ENCODE data around the gene PRRC2B. TPM values are rescaled to one million over a fixed set of nuclear protein-coding genes. Genes with fewer than 3 reads are reported as not detected.
A peak's percentile ranks its signal among the peaks of the same experiment; 100 is the strongest.
"Not testable (repeated sequence)": the region's sequence is repeated elsewhere in the genome, so short reads cannot be mapped to it uniquely, and the experiment has no call there.

PRRC2B gene
- total RNA-seq, 2 experiments from 2014 or later, result 151 to 184 TPM

DNA sequence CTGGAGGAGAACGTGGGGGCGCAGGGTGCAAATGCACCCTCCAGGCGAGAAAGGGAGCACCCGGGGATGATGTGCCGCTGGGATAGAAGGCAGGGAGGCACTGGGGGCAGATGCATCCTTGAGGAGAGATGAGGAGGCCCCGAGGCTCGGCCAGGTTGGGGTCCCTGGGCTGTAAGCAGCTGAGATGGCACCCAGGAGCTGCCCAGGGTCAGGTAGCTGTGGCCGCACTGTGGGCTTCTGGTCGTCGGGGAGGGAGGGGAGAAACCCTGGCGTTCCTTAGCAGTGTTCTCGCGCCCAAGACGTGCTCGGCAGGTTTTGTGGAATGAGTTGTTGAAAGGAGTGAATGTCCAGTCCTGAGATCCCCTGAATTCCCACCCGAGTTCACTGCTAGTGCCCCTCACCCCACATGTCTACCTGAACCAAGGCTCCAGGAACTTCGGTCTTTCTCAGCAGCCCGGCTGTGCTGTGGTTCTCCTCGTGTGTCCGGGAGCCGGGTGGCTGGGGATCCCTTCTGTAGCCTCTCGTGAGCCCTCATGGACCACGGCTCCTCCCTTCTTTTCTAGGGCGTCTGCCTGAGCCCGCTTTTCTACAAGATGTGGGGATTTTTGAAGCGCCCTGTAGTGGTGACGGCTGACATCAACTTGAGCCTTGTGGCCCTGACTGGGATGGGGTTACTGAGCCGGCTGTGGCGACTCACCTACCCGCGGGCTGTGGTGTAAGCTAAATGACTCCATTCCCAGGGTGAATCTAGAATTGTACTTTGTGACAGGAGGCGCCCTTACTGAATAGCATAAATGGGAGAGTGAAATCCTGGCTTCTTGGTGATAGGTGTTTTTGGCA is 110.0 kb downstream of the PRRC2B start:
- Mint-ChIP-seq H3K4me1 (peaks cover 47% of the 10 kb centered on the region), H3K4me3 (peak overlapping the region; percentile 83), H3K36me3 (ENCODE audit: low read depth) (peaks cover 19% of the 10 kb centered on the region), H3K27ac (peak overlapping the region; percentile 74), H3K27me3 (no peaks in the 10 kb centered on the region), H3K9me3 (ENCODE audit: low read depth) (no peaks in the 10 kb centered on the region)
- POLR2A ChIA-PET, result interaction anchor here (0.5 to 1.2 kb wide), 7 partner anchors 50 to 224 kb away, joined by 3 to 7 read pairs (median 3); no protein-coding TSS in a partner anchor
- CTCF ChIA-PET, result interaction anchor here (0.6 to 1.0 kb wide), 5 partner anchors 97 to 248 kb away, joined by 3 to 4 read pairs (median 3); no protein-coding TSS in a partner anchor
- peak; percentile 68 for ATAC-seq
- intact Hi-C loops (cut with DNase I, micrococcal nuclease), result loop anchor here (2.0 to 5.0 kb wide), 6 partner anchors 132 to 738 kb away; partner anchors contain the start of gene RAPGEF1 (in 1 of the 2)
- DNase-seq, result peak; percentile 91

DNA sequence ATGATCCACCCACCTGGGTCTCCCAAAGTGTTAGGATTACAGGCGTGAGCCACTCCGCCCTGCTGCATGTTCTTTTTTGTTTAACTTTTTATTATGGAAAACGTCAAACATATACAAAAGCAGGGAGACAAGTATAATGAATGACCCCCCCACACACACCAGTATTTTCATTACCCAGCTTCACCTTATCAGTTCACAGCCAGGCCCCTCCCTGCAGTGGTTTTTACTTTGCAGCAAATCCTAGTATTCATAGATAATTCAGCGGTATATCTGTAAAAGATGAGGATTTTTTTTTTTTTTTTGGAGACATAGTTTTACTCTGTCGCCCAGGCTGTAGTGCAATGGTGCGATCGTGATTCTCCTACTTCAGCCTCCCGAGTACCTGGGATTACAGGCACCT is 111.1 kb downstream of the PRRC2B start:
- ChIA-PET CTCF (no interaction called here), POLR2A (no interaction called here)
- H3K27me3 Mint-ChIP-seq, result no peaks in the 10 kb centered on the region
- ATAC-seq, result no peak
- no peak overlapping the region for H3K4me3 Mint-ChIP-seq
- peaks cover 21% of the 10 kb centered on the region for H3K36me3 Mint-ChIP-seq (ENCODE audit: low read depth)
- DNase-seq, result no peak
- H3K9me3 Mint-ChIP-seq (ENCODE audit: low read depth), result no peaks in the 10 kb centered on the region
- intact Hi-C loops (cut with DNase I, micrococcal nuclease), result no loop called here
- H3K4me1 Mint-ChIP-seq, result peaks cover 36% of the 10 kb centered on the region
- no peak overlapping the region for H3K27ac Mint-ChIP-seq

DNA sequence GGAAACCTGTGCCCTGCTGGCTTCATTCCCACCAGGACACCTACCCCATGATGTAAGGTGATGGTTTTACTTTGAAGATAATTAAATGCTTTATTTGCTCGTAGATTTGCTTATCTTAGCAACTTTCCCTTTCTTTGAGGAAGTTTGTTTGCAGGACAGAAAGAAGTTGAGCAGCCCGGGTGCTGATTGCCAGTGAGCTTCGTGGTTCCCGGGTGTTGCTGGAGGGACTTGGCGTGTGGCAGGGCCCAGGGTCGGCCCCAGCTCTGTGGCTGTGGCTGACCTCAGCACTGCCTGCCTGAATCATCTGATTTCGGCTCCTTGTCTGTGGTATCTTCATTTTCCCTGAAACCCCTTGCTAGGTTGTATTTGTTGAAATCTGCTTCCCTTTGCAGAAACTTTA is 117.5 kb downstream of the PRRC2B start:
- H3K27me3 Mint-ChIP-seq, result no peaks in the 10 kb centered on the region
- POLR2A ChIA-PET, result interaction anchor here (0.5 kb wide), 1 partner anchor 20 kb away, joined by 3 read pairs; the partner anchor contains the start of gene UCK1
- no peak overlapping the region for H3K4me3 Mint-ChIP-seq
- H3K9me3 Mint-ChIP-seq (ENCODE audit: low read depth), result no peaks in the 10 kb centered on the region
- CTCF ChIA-PET, result no interaction called here
- H3K4me1 Mint-ChIP-seq, result no peaks in the 10 kb centered on the region
- ATAC-seq, result no peak
- intact Hi-C loops (cut with DNase I, micrococcal nuclease), result no loop called here
- no peak overlapping the region for H3K27ac Mint-ChIP-seq
- DNase-seq, result no peak
- peaks cover 32% of the 10 kb centered on the region for H3K36me3 Mint-ChIP-seq (ENCODE audit: low read depth)

DNA sequence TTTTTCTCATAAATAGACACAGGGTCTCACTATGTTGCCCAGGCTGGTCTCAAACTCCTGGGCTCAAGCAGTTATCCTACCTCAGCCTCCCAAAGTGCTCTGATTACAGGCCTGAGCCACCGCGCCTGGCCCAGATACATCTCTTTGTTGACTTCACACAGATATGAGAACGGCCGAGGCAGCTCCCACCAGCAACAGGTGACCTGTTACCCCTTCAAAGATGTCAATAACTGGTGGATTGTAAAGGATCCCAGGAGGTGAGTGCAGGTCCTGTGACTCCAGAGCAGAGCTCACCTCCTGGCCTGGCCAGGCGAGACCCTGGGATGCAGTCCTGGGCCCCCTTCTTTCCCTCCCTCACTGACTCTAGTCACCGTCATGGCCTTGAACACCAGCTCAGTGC is 118.0 kb downstream of the PRRC2B start:
- H3K4me1 Mint-ChIP-seq, result no peaks in the 10 kb centered on the region
- intact Hi-C loops (cut with DNase I, micrococcal nuclease), result no loop called here
- peaks cover 30% of the 10 kb centered on the region for H3K36me3 Mint-ChIP-seq (ENCODE audit: low read depth)

DNA sequence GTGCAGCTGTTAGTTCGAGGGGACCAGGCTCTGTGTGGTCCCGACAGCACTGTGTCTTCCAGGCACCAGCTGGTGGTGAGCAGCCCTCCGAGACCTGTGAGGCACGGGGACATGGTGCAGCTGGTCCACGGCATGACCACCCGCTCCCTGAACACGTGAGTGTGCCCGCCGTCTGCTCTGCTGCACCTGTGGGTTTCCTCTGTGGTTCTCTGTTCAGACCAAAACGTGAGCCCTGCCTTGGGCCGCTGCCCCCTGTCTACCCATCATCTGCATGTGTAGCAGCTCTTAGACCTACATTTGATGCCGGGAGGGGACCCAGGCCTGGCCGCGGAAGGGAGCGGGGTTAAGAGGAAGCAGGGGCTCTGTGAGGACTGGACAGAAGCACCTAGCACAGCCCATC is 119.3 kb downstream of the PRRC2B start:
- Mint-ChIP-seq H3K4me3 (no peak overlapping the region), H3K27me3 (no peaks in the 10 kb centered on the region), H3K27ac (no peak overlapping the region), H3K4me1 (no peaks in the 10 kb centered on the region), H3K9me3 (ENCODE audit: low read depth) (no peaks in the 10 kb centered on the region), H3K36me3 (ENCODE audit: low read depth) (peaks cover 34% of the 10 kb centered on the region)
- ChIA-PET CTCF (no interaction called here), POLR2A (no interaction called here)
- DNase-seq, result no peak
- intact Hi-C loops (cut with DNase I, micrococcal nuclease), result no loop called here
- ATAC-seq, result no peak

More for the DNA sequence above, 118.0 kb downstream of the PRRC2B start:
- no peaks in the 10 kb centered on the region for H3K9me3 Mint-ChIP-seq (ENCODE audit: low read depth)
- H3K27me3 Mint-ChIP-seq, result no peaks in the 10 kb centered on the region
- no peak overlapping the region for H3K27ac Mint-ChIP-seq
- no peak for ATAC-seq
- POLR2A ChIA-PET, result interaction anchor here (0.5 kb wide), 1 partner anchor 19 kb away, joined by 3 read pairs; the partner anchor contains the start of gene UCK1
- no peak for DNase-seq
- no peak overlapping the region for H3K4me3 Mint-ChIP-seq
- CTCF ChIA-PET, result no interaction called here

DNA sequence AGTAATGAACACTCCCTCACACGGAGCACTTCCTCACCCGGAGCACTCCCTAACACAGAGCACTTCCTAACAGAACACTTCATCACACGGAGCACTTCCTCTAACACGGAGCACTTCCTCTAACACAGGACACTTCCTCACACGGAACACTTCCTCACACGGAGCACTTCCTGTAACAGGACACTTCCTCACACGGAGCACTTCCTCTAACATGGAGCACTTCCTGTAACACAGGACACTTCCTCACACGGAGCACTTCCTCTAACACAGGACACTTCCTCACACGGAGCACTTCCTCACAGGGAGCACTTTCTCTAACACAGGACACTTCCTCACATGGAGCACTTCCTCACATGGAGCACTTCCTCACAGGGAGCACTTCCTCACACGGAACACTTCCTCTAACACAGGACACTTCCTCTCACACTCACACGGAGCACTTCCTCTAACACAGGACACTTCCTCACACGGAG is 121.7 kb downstream of the PRRC2B start:
- CTCF ChIA-PET; DNase-seq; H3K27me3 Mint-ChIP-seq; intact Hi-C loops (cut with DNase I, micrococcal nuclease); ATAC-seq; H3K27ac Mint-ChIP-seq; H3K4me1 Mint-ChIP-seq; H3K9me3 Mint-ChIP-seq (ENCODE audit: low read depth); H3K4me3 Mint-ChIP-seq; POLR2A ChIA-PET: not testable (repeated sequence)
- H3K36me3 Mint-ChIP-seq (ENCODE audit: low read depth), result peaks cover 37% of the 10 kb centered on the region

DNA sequence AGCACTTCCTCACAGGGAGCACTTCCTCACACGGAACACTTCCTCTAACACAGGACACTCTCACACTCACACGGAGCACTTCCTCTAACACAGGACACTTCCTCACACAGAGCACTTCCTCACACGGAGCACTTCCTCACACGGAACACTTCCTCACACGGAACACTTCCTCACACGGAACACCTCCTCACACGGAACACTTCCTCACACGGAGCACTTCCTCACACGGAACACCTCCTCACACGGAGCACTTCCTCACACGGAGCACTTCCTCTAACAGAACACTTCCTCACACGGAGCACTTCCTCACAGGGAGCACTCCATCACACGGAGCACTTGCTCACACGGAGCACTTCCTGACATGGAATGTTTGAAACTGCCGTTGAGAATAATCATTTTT is 122.2 kb downstream of the PRRC2B start:
- POLR2A ChIA-PET, result no interaction called here
- Mint-ChIP-seq H3K4me1 (no peaks in the 10 kb centered on the region), H3K9me3 (ENCODE audit: low read depth) (no peaks in the 10 kb centered on the region), H3K27ac (no peak overlapping the region), H3K36me3 (ENCODE audit: low read depth) (peaks cover 35% of the 10 kb centered on the region), H3K27me3 (no peaks in the 10 kb centered on the region), H3K4me3 (no peak overlapping the region)
- DNase-seq (no peak), ATAC-seq (no peak)
- intact Hi-C loops (cut with DNase I, micrococcal nuclease), result no loop called here
- CTCF ChIA-PET, result no interaction called here

DNA sequence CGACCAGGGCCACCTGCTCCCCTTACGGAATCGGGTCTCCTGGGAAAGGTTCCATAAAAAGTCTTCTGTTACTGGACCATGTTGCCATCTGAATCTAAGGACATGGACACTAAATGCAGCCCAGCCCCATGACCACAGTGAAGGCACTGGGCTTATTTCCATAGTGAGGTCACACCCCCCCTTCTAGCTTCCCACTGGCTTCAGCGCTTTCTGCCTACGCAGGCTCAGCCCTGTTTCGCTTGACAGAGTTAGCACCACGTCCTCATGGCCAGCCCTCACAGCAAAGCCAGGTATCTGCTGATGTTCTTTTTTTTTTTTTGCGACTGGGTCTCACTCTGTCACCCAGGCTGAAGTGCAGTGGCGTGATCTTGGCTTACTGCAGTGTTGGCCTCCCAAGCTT is 123.0 kb downstream of the PRRC2B start:
- POLR2A ChIA-PET, result interaction anchor here (0.7 kb wide), 1 partner anchor 45 kb away, joined by 3 read pairs; no protein-coding TSS in a partner anchor
- ATAC-seq (no peak), DNase-seq (no peak)
- Mint-ChIP-seq H3K36me3 (ENCODE audit: low read depth) (peaks cover 35% of the 10 kb centered on the region), H3K4me1 (no peaks in the 10 kb centered on the region), H3K4me3 (no peak overlapping the region), H3K27ac (no peak overlapping the region), H3K9me3 (ENCODE audit: low read depth) (no peaks in the 10 kb centered on the region), H3K27me3 (no peaks in the 10 kb centered on the region)
- CTCF ChIA-PET, result interaction anchor here (0.6 kb wide), 1 partner anchor 369 kb away, joined by 4 read pairs; no protein-coding TSS in a partner anchor
- intact Hi-C loops (cut with DNase I, micrococcal nuclease), result no loop called here

DNA sequence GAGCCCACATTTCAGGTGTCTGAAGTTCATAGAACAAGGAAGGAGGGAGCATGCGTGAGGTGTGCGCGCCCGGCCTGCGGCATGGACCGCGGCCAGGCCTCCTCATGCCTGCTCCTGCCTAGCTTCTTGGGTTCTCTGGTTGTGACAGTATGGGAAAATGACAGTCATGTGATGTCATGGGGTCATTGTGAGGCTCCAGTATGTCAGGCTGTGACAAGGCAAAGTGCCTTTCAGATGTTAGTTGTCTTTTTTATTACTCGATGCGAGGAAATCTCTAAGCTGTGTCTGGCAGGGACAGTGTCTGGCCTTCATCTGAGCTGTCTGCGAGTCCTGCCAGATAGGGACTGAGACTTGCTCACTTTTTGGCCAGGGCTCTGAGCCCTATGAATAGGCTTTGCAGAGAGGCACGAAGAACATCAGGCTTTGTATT is 123.9 kb downstream of the PRRC2B start:
- no peak for ATAC-seq
- H3K27ac Mint-ChIP-seq, result no peak overlapping the region
- ChIA-PET POLR2A (interaction anchor here (0.7 kb wide), 1 partner anchor 46 kb away, joined by 3 read pairs; no protein-coding TSS in a partner anchor), CTCF (no interaction called here)
- intact Hi-C loops (cut with DNase I, micrococcal nuclease), result no loop called here
- peaks cover 33% of the 10 kb centered on the region for H3K36me3 Mint-ChIP-seq (ENCODE audit: low read depth)
- H3K4me3 Mint-ChIP-seq, result no peak overlapping the region
- no peaks in the 10 kb centered on the region for H3K9me3 Mint-ChIP-seq (ENCODE audit: low read depth)
- no peaks in the 10 kb centered on the region for H3K27me3 Mint-ChIP-seq
- DNase-seq, result no peak
- H3K4me1 Mint-ChIP-seq, result no peaks in the 10 kb centered on the region

DNA sequence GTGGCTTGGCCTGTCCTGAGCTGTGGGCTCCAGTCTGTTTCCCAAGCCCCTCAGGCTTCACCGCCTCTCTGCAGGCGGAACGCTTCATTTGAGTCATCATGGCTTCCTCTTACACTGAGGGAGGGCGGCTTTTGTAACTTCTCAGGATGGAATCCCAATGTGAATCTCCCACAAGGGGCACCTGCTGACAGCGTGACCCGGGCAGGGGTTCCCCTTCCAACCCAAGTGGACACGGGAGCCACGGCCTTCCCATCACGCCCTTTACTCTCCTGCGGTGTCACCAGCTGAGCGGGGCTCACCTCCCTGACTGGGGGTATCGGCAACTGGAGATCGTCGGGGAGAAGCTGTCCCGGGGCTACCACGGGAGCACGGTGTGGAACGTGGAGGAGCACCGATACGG is 124.7 kb downstream of the PRRC2B start:
- DNase-seq, result no peak
- no peaks in the 10 kb centered on the region for H3K4me1 Mint-ChIP-seq
- CTCF ChIA-PET, result interaction anchor here (0.7 kb wide), 1 partner anchor 284 kb away, joined by 4 read pairs; no protein-coding TSS in a partner anchor
- peaks cover 28% of the 10 kb centered on the region for H3K36me3 Mint-ChIP-seq (ENCODE audit: low read depth)
- no peak for ATAC-seq
- intact Hi-C loops (cut with DNase I, micrococcal nuclease), result no loop called here
- peak overlapping the region; percentile 3 for H3K27ac Mint-ChIP-seq
- no peaks in the 10 kb centered on the region for H3K9me3 Mint-ChIP-seq (ENCODE audit: low read depth)
- POLR2A ChIA-PET, result no interaction called here
- H3K4me3 Mint-ChIP-seq, result no peak overlapping the region
- no peaks in the 10 kb centered on the region for H3K27me3 Mint-ChIP-seq

DNA sequence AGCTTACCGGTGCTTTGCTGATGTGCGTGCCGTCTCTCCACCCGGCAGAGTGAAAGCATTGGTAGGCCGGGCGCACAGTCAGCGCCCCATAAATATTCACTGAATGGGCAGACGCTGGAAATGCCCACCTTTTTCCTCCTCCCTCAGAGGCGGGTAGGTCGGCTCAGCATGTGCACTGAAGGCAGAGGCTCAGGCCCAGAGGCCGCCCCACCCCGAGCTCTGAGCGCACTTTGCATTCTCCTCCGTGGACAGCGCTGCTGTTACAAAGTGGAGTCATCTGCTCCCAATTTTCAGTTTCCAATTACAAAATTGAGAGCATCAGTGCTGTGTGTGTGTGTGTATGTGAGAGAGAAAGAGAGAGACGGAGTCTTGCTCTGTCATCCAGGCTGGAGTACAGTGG is 126.6 kb downstream of the PRRC2B start:
- Mint-ChIP-seq H3K27ac (no peak overlapping the region), H3K4me3 (no peak overlapping the region), H3K27me3 (no peaks in the 10 kb centered on the region), H3K36me3 (ENCODE audit: low read depth) (peaks cover 30% of the 10 kb centered on the region), H3K4me1 (peaks cover 3% of the 10 kb centered on the region), H3K9me3 (ENCODE audit: low read depth) (no peaks in the 10 kb centered on the region)
- ChIA-PET CTCF (no interaction called here), POLR2A (no interaction called here)
- intact Hi-C loops (cut with DNase I, micrococcal nuclease), result no loop called here
- DNase-seq (no peak), ATAC-seq (no peak)

DNA sequence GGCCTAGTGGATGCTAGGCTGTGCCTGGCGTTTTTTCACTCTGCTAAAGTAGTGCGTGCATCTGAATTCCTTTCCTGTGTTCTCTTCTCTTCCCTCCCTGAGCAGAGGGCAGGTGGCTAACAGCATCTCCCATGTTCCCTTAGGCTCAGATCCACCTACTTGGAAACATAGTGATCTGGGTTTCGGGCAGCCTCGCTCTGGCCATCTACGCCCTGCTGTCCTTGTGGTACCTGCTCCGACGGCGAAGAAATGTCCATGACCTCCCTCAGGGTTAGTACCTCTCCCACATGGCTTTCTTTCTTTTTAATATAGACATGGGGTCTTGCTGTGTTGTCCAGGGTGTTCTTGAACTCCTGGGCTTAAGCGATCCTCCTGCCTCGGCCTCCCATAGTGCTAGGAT is 127.3 kb downstream of the PRRC2B start:
- no peak for ATAC-seq
- POLR2A ChIA-PET, result no interaction called here
- intact Hi-C loops (cut with DNase I, micrococcal nuclease), result no loop called here
- Mint-ChIP-seq H3K36me3 (ENCODE audit: low read depth) (peaks cover 32% of the 10 kb centered on the region), H3K9me3 (ENCODE audit: low read depth) (no peaks in the 10 kb centered on the region), H3K4me3 (no peak overlapping the region), H3K27ac (no peak overlapping the region), H3K4me1 (peaks cover 3% of the 10 kb centered on the region), H3K27me3 (no peaks in the 10 kb centered on the region)
- DNase-seq, result no peak
- CTCF ChIA-PET, result no interaction called here
